ENCODE results near the gene SUB1. TPM values are rescaled to one million over a fixed set of nuclear protein-coding genes. Genes with fewer than 3 reads are reported as not detected.
"Not testable (repeated sequence)": the region's sequence is repeated elsewhere in the genome, so short reads cannot be mapped to it uniquely, and the experiment has no call there.

The SUB1 gene
- polyA plus RNA-seq, 4 donors, result 346 to 403 (median 388) TPM

DNA sequence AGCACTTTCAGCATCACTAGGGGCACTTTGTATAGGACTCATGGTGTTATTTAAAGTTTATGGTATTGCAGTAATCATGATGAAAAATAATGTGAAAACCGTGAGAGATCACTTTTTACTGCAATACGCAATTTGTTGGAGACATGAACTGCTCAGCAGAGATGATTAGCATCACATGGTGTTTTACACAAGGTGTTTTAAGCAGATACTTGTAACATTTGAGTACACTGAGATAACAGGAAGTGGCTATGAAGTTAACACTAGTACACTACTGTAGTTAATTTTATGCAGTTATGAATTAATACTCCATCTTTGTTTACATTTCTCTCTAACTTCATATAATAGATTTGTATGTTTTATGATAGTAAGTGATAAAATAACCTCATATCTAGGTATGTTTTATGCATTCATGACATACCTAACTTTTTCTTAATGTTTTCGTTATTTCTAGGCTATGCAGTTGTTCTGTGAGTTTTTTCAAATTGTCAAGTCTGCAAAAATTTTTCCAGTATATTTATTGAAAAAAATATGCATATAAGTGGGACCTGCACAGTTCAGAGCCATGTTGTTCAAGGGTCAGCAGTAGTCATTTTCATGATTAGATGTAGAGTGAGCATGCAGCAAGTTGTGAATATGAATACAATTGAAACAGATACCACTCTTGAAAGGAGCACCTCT is 13.0 kb downstream of the SUB1 start:
- DNase-seq (ENCODE audit: low read depth in 4 of 4, low spot score in 3 of 4), result no peak

DNA sequence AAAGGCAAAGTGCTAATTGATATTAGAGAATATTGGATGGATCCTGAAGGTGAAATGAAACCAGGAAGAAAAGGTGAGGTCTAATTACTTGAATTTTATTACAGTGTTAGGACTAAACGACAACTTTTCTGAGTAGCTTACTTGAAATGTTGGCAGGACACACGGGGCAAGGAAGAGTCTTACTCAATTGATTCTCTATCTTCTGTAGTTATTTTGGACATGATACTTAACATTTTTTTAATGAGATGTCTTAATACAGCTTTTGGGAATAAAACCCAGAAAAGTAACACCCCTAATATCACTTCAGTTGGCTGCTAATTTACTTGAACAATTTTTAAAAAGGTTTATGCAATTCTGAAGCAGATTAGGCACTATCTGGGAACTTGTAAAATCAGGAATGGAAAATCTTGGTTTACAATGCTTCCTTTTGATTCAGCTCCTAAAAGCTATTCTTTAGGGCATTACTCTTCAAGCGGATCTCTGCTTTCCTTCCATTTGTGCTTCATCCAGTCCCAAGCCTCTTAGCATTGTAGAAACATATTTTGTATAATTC is 13.7 kb downstream of the SUB1 start:
- no peak for DNase-seq (ENCODE audit: low read depth in 4 of 4, low spot score in 3 of 4)

- no peak for DNase-seq (ENCODE audit: low read depth in 4 of 4, low spot score in 3 of 4)
Measured at GRCh38 chr5:32600054-32600622, 14.8 kb downstream of the SUB1 start.

DNA sequence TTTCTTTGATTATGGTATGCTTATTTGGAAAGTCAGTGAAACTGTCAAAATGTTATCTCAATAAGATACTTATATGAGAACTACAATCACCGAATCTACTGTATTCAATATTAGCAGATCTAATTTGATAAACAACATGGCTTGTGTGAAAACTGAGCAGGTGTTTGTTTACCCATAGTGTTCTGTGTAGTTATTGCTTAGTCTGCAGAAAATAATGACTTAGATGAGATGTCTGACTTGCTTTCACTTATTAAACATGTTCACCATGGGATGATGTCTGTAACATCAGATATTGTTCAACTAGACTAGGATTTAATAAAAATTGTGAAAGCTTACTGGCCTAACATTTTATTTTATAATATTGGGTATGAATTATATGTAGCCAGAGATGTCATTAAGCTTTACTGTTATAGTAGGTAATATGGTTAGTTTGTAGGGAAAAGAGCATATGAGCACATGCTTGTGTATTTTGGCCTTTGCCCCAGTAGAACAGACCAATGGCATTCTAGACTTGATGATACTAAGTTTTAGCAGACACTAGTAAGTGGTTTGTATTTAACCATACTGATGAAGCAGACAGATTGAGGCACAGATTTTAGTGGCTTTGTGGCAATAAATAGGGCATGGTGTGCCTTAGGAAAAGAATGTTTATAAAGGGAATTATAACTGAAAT is 16.4 kb downstream of the SUB1 start:
- no peak for DNase-seq (ENCODE audit: low read depth in 4 of 4, low spot score in 3 of 4)

DNA sequence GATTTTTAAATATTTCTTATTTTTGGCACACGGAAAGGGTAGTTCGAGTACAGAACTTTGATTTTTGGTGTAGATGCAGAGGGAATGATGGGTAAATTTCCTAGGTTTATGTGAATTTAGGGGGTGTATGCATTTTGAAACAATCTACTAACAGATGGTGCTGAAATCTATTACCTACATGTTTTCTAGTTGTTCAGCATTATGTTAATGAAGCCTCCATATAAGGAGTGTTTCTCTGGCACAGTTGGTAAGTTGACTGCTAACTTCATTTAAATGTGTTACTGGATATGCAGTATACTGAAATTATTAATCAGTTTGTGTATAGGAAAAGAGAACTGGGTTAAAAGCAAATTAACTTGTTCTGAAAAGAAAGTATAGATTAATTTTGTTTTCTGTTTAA is 17.5 kb downstream of the SUB1 start:
- DNase-seq (ENCODE audit: low read depth in 4 of 4, low spot score in 3 of 4), result no peak

GRCh38 chr5:32604800-32605765 is 19.7 kb downstream of the SUB1 start:
- DNase-seq (ENCODE audit: low read depth in 4 of 4, low spot score in 3 of 4), result no peak

- no peak for DNase-seq (ENCODE audit: low read depth in 4 of 4, low spot score in 3 of 4)
Measured at GRCh38 chr5:32605766-32606152, 20.4 kb downstream of the SUB1 start.

GRCh38 chr5:32612134-32612888 is 27.0 kb downstream of the SUB1 start:
- no peak for DNase-seq (ENCODE audit: low read depth in 4 of 4, low spot score in 3 of 4)

GRCh38 chr5:32613050-32613672 is 27.8 kb downstream of the SUB1 start:
- peak; percentile 60 to 67 (median 62) for DNase-seq (ENCODE audit: low read depth in 4 of 4, low spot score in 3 of 4)

- DNase-seq (ENCODE audit: low read depth in 4 of 4, low spot score in 3 of 4), result no peak
Measured at GRCh38 chr5:32615236-32615635, 29.9 kb downstream of the SUB1 start.

DNA sequence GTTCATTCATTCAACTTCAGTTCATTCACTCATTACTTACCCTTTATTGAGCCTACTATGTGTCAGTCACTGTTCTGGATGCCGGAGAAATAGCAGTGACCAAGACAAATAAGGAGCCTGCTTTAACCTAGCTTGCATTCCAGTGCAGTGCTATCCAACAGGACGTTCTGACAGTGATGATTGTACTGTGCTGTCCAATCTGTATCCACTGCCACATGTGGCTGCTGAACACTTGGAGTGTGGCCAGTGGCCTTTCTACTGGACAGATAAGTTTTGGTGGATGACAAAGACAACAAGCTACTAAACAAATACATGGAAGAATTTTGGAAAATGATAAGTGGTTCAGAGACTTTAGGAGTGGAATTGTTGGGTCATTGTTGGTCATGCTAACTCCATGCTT is 33.6 kb downstream of the SUB1 start:
- no peak for DNase-seq (ENCODE audit: low read depth in 4 of 4, low spot score in 3 of 4)

DNA sequence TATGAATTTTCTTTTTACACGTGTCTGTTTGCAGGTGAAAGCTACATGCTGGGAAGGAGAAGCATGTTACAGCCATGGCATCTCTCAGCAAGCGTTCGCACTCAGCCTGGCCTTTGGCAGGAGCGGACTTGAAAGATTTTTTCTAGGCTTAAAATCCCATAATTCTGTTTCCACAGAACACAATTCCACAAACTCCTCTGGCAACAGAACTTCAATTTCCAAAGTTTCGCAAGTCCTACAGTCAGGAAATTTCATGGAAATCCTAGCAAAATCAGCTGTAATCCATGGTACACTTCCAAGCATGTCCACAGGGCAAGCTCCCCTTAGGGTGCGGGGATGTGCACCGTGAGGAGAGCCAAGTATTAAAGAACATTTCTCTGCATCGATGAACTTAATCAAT is 35.9 kb downstream of the SUB1 start:
- DNase-seq (ENCODE audit: low read depth in 4 of 4, low spot score in 3 of 4), result no peak

- DNase-seq (ENCODE audit: low read depth in 4 of 4, low spot score in 3 of 4), result no peak
Measured at GRCh38 chr5:32625106-32625505, 39.7 kb downstream of the SUB1 start.

DNA sequence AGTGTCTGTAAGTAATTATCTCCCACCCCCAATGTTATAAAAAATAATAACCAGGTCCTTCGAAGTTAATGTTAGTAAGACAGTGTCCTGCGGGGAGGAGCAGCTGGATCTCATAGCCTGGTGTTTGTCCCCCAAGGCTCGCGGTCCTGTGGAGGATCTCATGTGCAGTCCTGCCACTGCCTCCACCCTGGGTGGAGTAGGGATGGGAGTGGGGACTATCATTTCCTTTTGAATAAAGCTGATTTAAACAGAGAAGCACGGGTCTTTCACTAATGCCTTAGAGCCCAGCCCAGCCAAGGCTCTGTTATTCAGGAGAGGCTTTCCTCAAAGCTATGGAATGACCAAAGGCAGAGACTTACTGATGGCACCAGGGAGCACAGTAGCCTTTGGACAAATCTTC is 40.2 kb downstream of the SUB1 start:
- no peak for DNase-seq (ENCODE audit: low read depth in 4 of 4, low spot score in 3 of 4)

DNA sequence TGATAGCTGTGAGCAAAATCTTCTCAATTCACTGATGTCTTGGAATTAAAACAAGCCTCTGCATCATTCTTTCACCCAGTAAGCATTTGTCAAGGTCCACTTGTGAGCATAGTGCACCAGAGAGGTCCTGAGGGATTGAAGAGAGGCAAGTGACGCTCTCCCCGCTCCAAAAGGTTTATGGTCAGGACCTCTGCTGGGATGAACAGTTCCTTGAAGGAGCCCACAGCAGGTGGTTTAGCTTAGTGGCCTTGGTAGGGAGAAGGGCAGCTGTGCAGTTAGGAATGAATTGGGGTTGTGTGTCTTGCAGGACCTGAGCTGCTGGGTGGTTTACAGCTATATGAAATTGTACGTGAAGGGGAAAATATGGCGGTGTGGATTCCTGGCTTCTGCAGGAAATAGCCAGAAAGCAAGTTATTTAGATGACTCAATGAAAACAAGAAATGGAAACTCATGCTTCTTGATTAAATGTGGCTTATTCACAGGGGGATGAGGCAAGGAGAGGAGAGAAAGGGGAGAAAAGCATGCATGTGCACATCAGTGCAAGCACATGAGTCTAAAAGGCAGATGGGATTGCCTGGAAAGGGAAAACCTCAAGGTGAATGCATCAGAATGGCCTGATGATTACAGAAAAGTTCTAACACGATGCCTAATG is 42.0 kb downstream of the SUB1 start:
- no peak for DNase-seq (ENCODE audit: low read depth in 4 of 4, low spot score in 3 of 4)

GRCh38 chr5:32628049-32628844 is 42.9 kb downstream of the SUB1 start:
- DNase-seq (ENCODE audit: low read depth in 4 of 4, low spot score in 3 of 4), result no peak

DNA sequence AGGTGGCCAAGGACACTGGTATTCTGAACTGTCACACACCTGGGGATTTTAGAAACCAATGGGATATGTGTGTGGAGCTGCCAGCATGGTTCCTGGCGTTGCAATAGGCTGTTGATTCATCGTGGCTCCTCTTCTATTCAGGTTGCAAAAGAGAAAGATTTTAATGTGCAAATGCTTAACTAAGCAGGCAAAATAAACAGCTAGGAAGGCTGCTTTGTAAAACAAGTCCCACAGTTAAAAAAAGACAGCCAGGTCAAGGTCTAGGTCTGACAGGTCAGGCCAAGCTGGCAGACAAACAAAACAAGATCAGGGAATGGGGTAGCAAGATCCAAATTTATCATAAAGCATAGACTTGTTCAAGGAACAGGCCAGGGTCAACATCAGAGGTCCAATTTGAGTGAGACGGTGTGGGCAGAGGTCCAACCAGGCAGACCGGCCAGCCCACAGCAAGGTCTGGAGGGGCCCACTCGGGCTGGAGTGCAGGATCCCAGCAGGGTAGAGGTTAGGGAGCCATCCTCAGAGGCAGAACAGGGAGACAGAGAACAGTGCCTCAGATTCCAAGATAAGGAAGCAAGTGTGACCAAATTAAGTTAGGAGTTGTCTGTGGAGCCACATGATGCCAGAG is 45.6 kb downstream of the SUB1 start:
- DNase-seq (ENCODE audit: low read depth in 4 of 4, low spot score in 3 of 4), result no peak

DNA sequence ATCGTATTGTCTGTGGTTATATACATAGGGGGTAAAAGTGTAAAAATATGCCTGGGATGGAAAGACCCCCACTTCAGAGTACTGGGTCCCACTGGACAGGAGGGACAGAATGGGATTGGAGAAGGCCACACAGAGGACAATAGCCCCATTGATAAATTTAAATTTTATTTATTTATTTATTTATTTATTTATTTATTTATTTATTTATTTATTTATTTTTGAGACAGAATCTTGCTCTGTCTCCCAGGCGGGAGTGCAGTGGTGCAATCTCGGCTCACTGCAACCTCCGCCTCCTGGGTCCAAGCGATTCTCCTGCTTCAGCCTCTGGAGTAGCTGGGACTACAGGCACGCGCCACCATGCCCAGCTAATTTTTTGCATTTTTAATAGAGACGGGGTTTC is 47.7 kb downstream of the SUB1 start:
- not testable (repeated sequence) for DNase-seq (ENCODE audit: low read depth in 4 of 4, low spot score in 3 of 4)
